GM18499 (cell line): Measurements from ENCODE around the gene C11orf24.

Experiments used
- ATAC-seq: cut with Tn5 transposase; IDR thresholded peaks from one replicate; pipeline ENCODE4 v1.9.1; 2021; ENCODE audit warnings: moderate number of reproducible peaks; ENCODE audit not compliant: insufficient read depth, unreplicated experiment

Gene C11orf24

GRCh38 chr11:68273026-68273738 is 1.4 kb upstream of the C11orf24 start:
- ATAC-seq, result no peak

GRCh38 chr11:68271023-68271780 is 571 bp downstream of the C11orf24 start:
- no peak for ATAC-seq

GRCh38 chr11:68270196-68271022 is 1.4 kb downstream of the C11orf24 start:
- no peak for ATAC-seq

GRCh38 chr11:68269414-68270081 is 2.2 kb downstream of the C11orf24 start:
- ATAC-seq, result no peak

- no peak for ATAC-seq
Observed at GRCh38 chr11:68267881-68268240, 3.9 kb downstream of the C11orf24 start.

- no peak for ATAC-seq
Observed at GRCh38 chr11:68266936-68267880, 4.6 kb downstream of the C11orf24 start.

- ATAC-seq, result no peak
Observed at GRCh38 chr11:68266121-68266891, 5.5 kb downstream of the C11orf24 start.

- no peak for ATAC-seq
Observed at GRCh38 chr11:68264741-68265540, 6.8 kb downstream of the C11orf24 start.

- ATAC-seq, result no peak
Observed at GRCh38 chr11:68264244-68264643, 7.5 kb downstream of the C11orf24 start.

- no peak for ATAC-seq
Observed at GRCh38 chr11:68263444-68264035, 8.2 kb downstream of the C11orf24 start.

- no peak for ATAC-seq
Observed at GRCh38 chr11:68262544-68262827, 9.3 kb downstream of the C11orf24 start.

GRCh38 chr11:68261749-68262543 is 9.8 kb downstream of the C11orf24 start:
- no peak for ATAC-seq

GRCh38 chr11:68261006-68261405 is 10.8 kb downstream of the C11orf24 start:
- ATAC-seq, result no peak

- no peak for ATAC-seq
Observed at GRCh38 chr11:68260484-68260883, 11.3 kb downstream of the C11orf24 start.

- no peak for ATAC-seq
Observed at GRCh38 chr11:68259122-68259959, 12.4 kb downstream of the C11orf24 start.

- no peak for ATAC-seq
Observed at GRCh38 chr11:68258363-68258765, 13.4 kb downstream of the C11orf24 start.
